ENCODE results near the gene LINGO3.

DNA sequence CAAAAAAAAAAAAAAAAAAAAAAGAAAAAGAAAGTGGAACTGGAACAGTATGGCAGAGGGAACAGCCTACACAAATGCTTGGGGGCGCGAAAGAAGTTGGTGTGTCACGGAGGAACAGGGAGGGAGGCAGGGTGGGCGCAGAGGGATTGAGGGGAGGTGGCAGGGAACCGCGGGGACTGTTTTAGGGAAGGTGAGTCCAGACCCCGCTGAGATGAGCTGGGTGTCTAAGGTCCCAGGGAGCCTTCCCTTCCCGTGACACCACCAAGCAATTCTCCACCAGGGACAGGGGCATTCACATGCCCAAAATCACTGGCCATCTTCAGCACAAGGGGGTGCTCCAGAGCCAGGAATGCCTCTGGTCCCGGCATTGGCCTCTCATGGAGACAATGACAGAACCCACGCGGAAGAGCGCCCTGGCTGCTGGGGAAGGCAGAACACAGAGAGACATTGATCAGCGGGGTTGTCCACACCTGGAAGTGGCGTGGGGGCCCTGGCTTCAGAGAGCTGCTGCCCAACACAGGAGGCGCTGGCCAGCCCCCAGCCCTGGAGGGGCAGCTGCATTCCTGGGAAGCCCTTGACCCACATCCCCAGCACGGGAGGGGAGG lies 32.9 kb downstream of the LINGO3 start:
- no peak for TF ChIP-seq POLR2A (IDR thresholded peaks at IDR 0.05)
- TF ChIP-seq POLR2AphosphoS5 (IDR thresholded peaks at IDR 0.05) = no peak
